Liver (tissue), 9 donors: ENCODE results near the gene TBCD. TPM values are rescaled to one million over a fixed set of nuclear protein-coding genes. Genes with fewer than 3 reads are reported as not detected.

ENCODE experiments used
- DNase-seq: peaks from one replicate; pipeline ENCODE4 v3.0.0-alpha.2; 2017; ENCODE audit warnings: low spot score
- H3K27ac ChIP-seq, 2 donors: one replicate each; pipeline ENCODE4 v1.7.0; 2013; ENCODE audit warnings: inconsistent platforms in 2 of 2, low read length in 2 of 2, control low read depth in 1 of 2, low read depth in 1 of 2, mild to moderate bottlenecking in 1 of 2
- H3K27me3 ChIP-seq, 4 donors: one replicate each; pipeline versions ENCODE4 v1.6.1 to v1.7.0; 2013; ENCODE audit warnings: low read length in 3 of 4, inconsistent platforms in 1 of 4, mild to moderate bottlenecking in 1 of 4, moderate library complexity in 1 of 4; ENCODE audit not compliant: control insufficient read depth in 4 of 4, insufficient read depth in 4 of 4
- H3K36me3 ChIP-seq, 4 donors: one replicate each; pipeline versions ENCODE4 v1.6.1 to v1.7.0; 2013; ENCODE audit warnings: low read length in 3 of 4, mild to moderate bottlenecking in 3 of 4, low read depth in 1 of 4, moderate library complexity in 1 of 4; ENCODE audit not compliant: control insufficient read depth in 4 of 4, insufficient read depth in 3 of 4
- H3K4me1 ChIP-seq, 4 donors: one replicate each; pipeline versions ENCODE4 v1.6.1 to v1.7.0; 2013; ENCODE audit warnings: low read length in 3 of 4, mild to moderate bottlenecking in 3 of 4, moderate library complexity in 1 of 4; ENCODE audit not compliant: control insufficient read depth in 4 of 4, insufficient read depth in 4 of 4
- H3K4me3 ChIP-seq, 3 donors: one replicate each; pipeline versions ENCODE4 v1.6.1 to v1.7.0; 2013; ENCODE audit warnings: low read length in 3 of 3, control low read depth in 1 of 3, low read depth in 1 of 3, mild to moderate bottlenecking in 1 of 3
- H3K9ac ChIP-seq, 2 donors: one replicate each; pipeline ENCODE4 v1.7.0; 2013; ENCODE audit warnings: low read length in 2 of 2, mild to moderate bottlenecking in 2 of 2, moderate library complexity in 2 of 2, control low read depth in 1 of 2, low read depth in 1 of 2
- H3K9me3 ChIP-seq, 4 donors: one replicate each; pipeline versions ENCODE4 v1.6.1 to v1.7.0; 2013; ENCODE audit warnings: low read length in 3 of 4; ENCODE audit not compliant: control insufficient read depth in 4 of 4
- ATF3 ChIP-seq: IDR thresholded peaks from 2 replicates; pipeline ENCODE4 v1.6.1; 2016; ENCODE audit warnings: antibody characterized with exemption
- CTCF ChIP-seq: fragments of 150-350 bp; IDR thresholded peaks from 2 replicates; pipeline ENCODE4 v1.5.1; 2017; ENCODE audit warnings: improper control_type of control experiment, low read depth, low read length; ENCODE audit not compliant: missing input control
- EGR1 ChIP-seq, 2 donors: IDR thresholded peaks; 2 replicates each; pipeline ENCODE4 v1.6.1; 2016 to 2018; ENCODE audit warnings: antibody characterized with exemption in 2 of 2, low read depth in 2 of 2
- FOXA1 ChIP-seq: IDR thresholded peaks from 2 replicates; pipeline ENCODE4 v1.6.1; 2016; ENCODE audit warnings: antibody characterized with exemption
- FOXA2 ChIP-seq: IDR thresholded peaks from 2 replicates; pipeline ENCODE4 v1.6.1; 2016; ENCODE audit warnings: antibody characterized with exemption
- GABPA ChIP-seq, 2 donors: IDR thresholded peaks in 1 of 2; conservative IDR thresholded peaks in 1 of 2; 2 replicates each; pipeline ENCODE4 v1.6.1; 2016; ENCODE audit warnings: antibody characterized with exemption in 2 of 2, mild to moderate bottlenecking in 1 of 2, moderate library complexity in 1 of 2
- HNF4A ChIP-seq, 2 donors: conservative IDR thresholded peaks; 2 replicates each; pipeline ENCODE4 v1.6.1; 2016; ENCODE audit warnings: antibody characterized with exemption in 2 of 2, mild to moderate bottlenecking in 2 of 2
- HNF4G ChIP-seq: IDR thresholded peaks from 2 replicates; pipeline ENCODE4 v1.6.1; 2016; ENCODE audit warnings: antibody characterized with exemption
- JUND ChIP-seq, 2 donors: IDR thresholded peaks; 2 replicates each; pipeline ENCODE4 v1.6.1; 2016; ENCODE audit warnings: antibody characterized with exemption in 2 of 2
- MAX ChIP-seq: IDR thresholded peaks from 2 replicates; pipeline ENCODE4 v1.6.1; 2016; ENCODE audit warnings: antibody characterized with exemption
- NR2F2 ChIP-seq: IDR thresholded peaks from 2 replicates; pipeline ENCODE4 v1.6.1; 2016; ENCODE audit warnings: antibody characterized with exemption
- RAD21 ChIP-seq, 2 donors: IDR thresholded peaks; 2 replicates each; pipeline ENCODE4 v1.6.1; 2016; ENCODE audit warnings: antibody characterized with exemption in 2 of 2, mild to moderate bottlenecking in 2 of 2
- REST ChIP-seq: IDR thresholded peaks from 2 replicates; pipeline ENCODE4 v1.6.1; 2016; ENCODE audit warnings: antibody characterized with exemption, mild to moderate bottlenecking
- RXRA ChIP-seq, 2 donors: IDR thresholded peaks; 2 replicates each; pipeline ENCODE4 v1.6.1; 2017 to 2018; ENCODE audit warnings: antibody characterized with exemption in 2 of 2, mild to moderate bottlenecking in 1 of 2
- SP1 ChIP-seq: IDR thresholded peaks from 2 replicates; pipeline ENCODE4 v1.6.1; 2018; ENCODE audit warnings: antibody characterized with exemption, mild to moderate bottlenecking
- TAF1 ChIP-seq: conservative IDR thresholded peaks from 2 replicates; pipeline ENCODE4 v1.6.1; 2016; ENCODE audit warnings: antibody characterized with exemption, mild to moderate bottlenecking
- YY1 ChIP-seq: IDR thresholded peaks from 2 replicates; pipeline ENCODE4 v1.6.1; 2016; ENCODE audit warnings: antibody characterized with exemption, mild to moderate bottlenecking
- ZBTB33 ChIP-seq: IDR thresholded peaks from 2 replicates; pipeline ENCODE4 v1.6.1; 2016; ENCODE audit warnings: antibody characterized with exemption
- WGBS: extraction: QIAGEN DNeasy Blood & Tissue Kit; methylation state at CpG from one replicate; pipeline ENCODE4 v1.1.7; 2013; 5-methylcytosine and 5-hydroxymethylcytosine counted together
- polyA plus RNA-seq, 2 donors: library from polyadenylated mRNA; stranded (reverse) in 1 of 2; unstranded in 1 of 2; fragments of 200-250 nt in 1 of 2; fragments of >200 nt in 1 of 2; fragmentation: Nextera tagmentation in 1 of 2; extraction: Ambion mirVana in 1 of 2; gene quantifications; one replicate each; pipeline versions ENCODE4 v1.2.1 to v1.2.3, GENCODE V29; 2013 to 2015
- total RNA-seq, 2 donors: library from RNA; depleted of rRNA; stranded (reverse); fragments of >200 nt; gene quantifications; one replicate each; pipeline ENCODE4 v1.2.3, GENCODE V29; 2014
- donor health status: healthy.
- donor health status: healthy.
- donor health status: healthy.
- donor health status: healthy.
- donor health status: healthy.

TBCD gene
- total and polyA plus RNA-seq, 4 donors = 29.8 to 42.2 (median 33.0) TPM

- H3K9me3 ChIP-seq = no peaks in the 10 kb centered on the region
These were observed 148.1 kb downstream of the TBCD start for GRCh38 chr17:82899941-82900340.

More at GRCh38 chr17:82899941-82900340, 148.1 kb downstream of the TBCD start:
- TF ChIP-seq GABPA (IDR thresholded peaks at IDR 0.05 in 1 of 2, conservative IDR thresholded peaks at IDR 0.05 in 1 of 2) (no peak), FOXA2 (no peak), RXRA (IDR thresholded peaks at IDR 0.05) (no peak), YY1 (no peak), MAX (no peak), FOXA1 (no peak), EGR1 (IDR thresholded peaks at IDR 0.05; ENCODE audit: low read depth in 2 of 2) (no peak), HNF4A (conservative IDR thresholded peaks at IDR 0.05) (no peak), HNF4G (no peak), TAF1 (no peak), NR2F2 (no peak), CTCF (no peak), ZBTB33 (no peak), RAD21 (IDR thresholded peaks at IDR 0.05) (no peak), ATF3 (no peak), JUND (IDR thresholded peaks at IDR 0.05) (no peak), SP1 (no peak), REST (no peak)
- DNase-seq = no peak
- 91% methylated on average over 7 of the region's 7 CpGs for WGBS
- Histone ChIP-seq H3K9ac (no peak overlapping the region), H3K36me3 (peaks cover 0 to 29% (median 9%) of the 10 kb centered on the region in 4 donors), H3K4me3 (no peak overlapping the region), H3K27me3 (no peaks in the 10 kb centered on the region), H3K4me1 (no peaks in the 10 kb centered on the region), H3K27ac (no peak overlapping the region)
